ENCODE results near the gene TBX10. TPM values are rescaled to one million over a fixed set of nuclear protein-coding genes. Genes with fewer than 3 reads are reported as not detected.
A peak's percentile ranks its signal among the peaks of the same experiment; 100 is the strongest.

The TBX10 gene
- total and polyA plus RNA-seq, 4 donors: not detected

GRCh38 chr11:67648796-67649613, 9.4 kb upstream of the TBX10 start:
- no peak overlapping the region for H3K9ac ChIP-seq (ENCODE audit: insufficient read depth in 1 of 2, low read length in 2 of 2)
- peaks cover 0 to 4% (median 0%) of the 10 kb centered on the region in 3 donors for H3K27me3 ChIP-seq (ENCODE audit: control insufficient read depth in 3 of 3, insufficient read depth in 3 of 3, low read length in 2 of 3)
- no peak overlapping the region for H3K27ac ChIP-seq (ENCODE audit: low read depth in 1 of 2, low read length in 1 of 2)
- peaks cover 0 to 4% (median 0%) of the 10 kb centered on the region in 5 donors for H3K4me1 ChIP-seq (ENCODE audit: control insufficient read depth in 5 of 5, insufficient read depth in 5 of 5, low read length in 5 of 5)
- no peak overlapping the region for H3K4me3 ChIP-seq
- WGBS, 2 donors: 28 to 57% methylated on average over 12 of the region's 12 CpGs
- ATAC-seq (ENCODE audit: insufficient read depth, low FRiP score): no peak
- H3K36me3 ChIP-seq (ENCODE audit: control insufficient read depth in 4 of 4, insufficient read depth in 4 of 4, low read length in 4 of 4): no peaks in the 10 kb centered on the region
- H3K9me3 ChIP-seq (ENCODE audit: control insufficient read depth in 4 of 4, insufficient read depth in 3 of 4, low read length in 3 of 4): peaks cover 0 to 6% (median 0%) of the 10 kb centered on the region in 4 donors
- DNase-seq: no peak
- TF ChIP-seq CTCF (IDR thresholded peaks at IDR 0.05; ENCODE audit: control extremely low read depth, extremely low read depth): no peak

DNA sequence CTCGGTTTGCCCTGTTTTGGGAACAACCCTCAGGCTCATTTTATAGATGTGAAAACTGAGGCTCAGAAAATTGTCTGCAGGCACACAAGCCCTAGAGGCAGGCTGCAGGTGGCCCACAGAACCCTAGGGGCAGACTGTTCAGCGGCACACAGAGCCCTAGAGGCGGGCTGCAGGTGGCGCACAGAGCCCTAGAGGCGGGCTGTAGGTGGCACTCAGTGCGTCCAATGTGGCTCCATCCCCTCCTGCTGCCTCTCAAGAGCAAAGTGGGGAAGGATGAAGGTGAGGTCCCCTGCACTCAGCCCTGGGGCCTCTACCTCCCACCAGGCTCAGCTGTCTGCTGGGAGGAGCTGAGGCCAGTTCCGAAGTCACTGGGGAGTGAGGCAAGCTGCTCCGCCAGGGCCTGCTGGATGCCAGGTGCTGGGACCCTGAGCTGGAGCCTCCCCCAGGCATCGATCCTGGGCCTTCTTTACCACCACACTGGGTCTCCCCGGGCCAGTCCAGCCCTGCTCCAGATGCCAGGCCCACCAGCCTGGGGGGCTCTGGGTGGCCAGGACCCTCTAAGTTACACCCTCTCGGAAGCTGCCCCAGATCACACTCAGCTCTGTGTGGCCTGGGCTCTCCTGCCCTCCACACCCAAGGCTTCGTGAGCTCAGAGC, 8.7 kb upstream of the TBX10 start:
- Histone ChIP-seq H3K4me3 (no peak overlapping the region), H3K27ac (ENCODE audit: low read depth in 1 of 2, low read length in 1 of 2) (no peak overlapping the region), H3K9ac (ENCODE audit: insufficient read depth in 1 of 2, low read length in 2 of 2) (no peak overlapping the region), H3K27me3 (ENCODE audit: control insufficient read depth in 3 of 3, insufficient read depth in 3 of 3, low read length in 2 of 3) (peaks cover 0 to 4% (median 0%) of the 10 kb centered on the region in 3 donors), H3K4me1 (ENCODE audit: control insufficient read depth in 5 of 5, insufficient read depth in 5 of 5, low read length in 5 of 5) (peaks cover 0 to 4% (median 0%) of the 10 kb centered on the region in 5 donors), H3K9me3 (ENCODE audit: control insufficient read depth in 4 of 4, insufficient read depth in 3 of 4, low read length in 3 of 4) (peaks cover 0 to 7% (median 0%) of the 10 kb centered on the region in 4 donors), H3K36me3 (ENCODE audit: control insufficient read depth in 4 of 4, insufficient read depth in 4 of 4, low read length in 4 of 4) (no peaks in the 10 kb centered on the region)
- 39 to 57% methylated on average over 11 to 12 of the region's 12 CpGs for WGBS, 2 donors
- DNase-seq (peak in 1 of 3 donors; percentile 43), ATAC-seq (ENCODE audit: insufficient read depth, low FRiP score) (no peak)
- TF ChIP-seq CTCF (IDR thresholded peaks at IDR 0.05; ENCODE audit: control extremely low read depth, extremely low read depth): no peak

DNA sequence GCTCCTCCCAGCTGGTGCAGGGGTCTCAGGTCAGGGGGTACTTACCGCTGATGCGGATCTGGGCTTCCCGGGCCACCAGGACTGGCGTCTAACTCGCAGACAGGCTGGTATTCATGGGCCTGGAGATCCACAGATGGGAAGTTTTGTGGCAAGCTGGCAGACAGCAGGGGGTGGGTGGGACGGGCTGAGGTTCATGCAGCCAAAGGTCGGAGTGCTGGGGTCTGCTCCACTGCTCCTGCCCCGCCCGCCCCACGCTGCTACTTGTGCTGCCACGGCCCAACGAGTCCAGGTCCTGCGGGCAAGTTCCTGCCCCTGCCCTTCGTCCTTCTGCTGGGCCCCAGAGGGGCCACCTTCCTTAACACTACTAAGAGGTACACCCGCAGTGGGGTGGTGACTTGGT, 7.9 kb upstream of the TBX10 start:
- Histone ChIP-seq H3K9me3 (ENCODE audit: control insufficient read depth in 4 of 4, insufficient read depth in 3 of 4, low read length in 3 of 4) (peaks cover 0 to 7% (median 0%) of the 10 kb centered on the region in 4 donors), H3K27ac (ENCODE audit: low read depth in 1 of 2, low read length in 1 of 2) (no peak overlapping the region), H3K4me1 (ENCODE audit: control insufficient read depth in 5 of 5, insufficient read depth in 5 of 5, low read length in 5 of 5) (peaks cover 0 to 4% (median 0%) of the 10 kb centered on the region in 5 donors), H3K36me3 (ENCODE audit: control insufficient read depth in 4 of 4, insufficient read depth in 4 of 4, low read length in 4 of 4) (no peaks in the 10 kb centered on the region), H3K27me3 (ENCODE audit: control insufficient read depth in 3 of 3, insufficient read depth in 3 of 3, low read length in 2 of 3) (peaks cover 0 to 4% (median 0%) of the 10 kb centered on the region in 3 donors), H3K9ac (ENCODE audit: insufficient read depth in 1 of 2, low read length in 2 of 2) (no peak overlapping the region), H3K4me3 (no peak overlapping the region)
- no peak for TF ChIP-seq CTCF (IDR thresholded peaks at IDR 0.05; ENCODE audit: control extremely low read depth, extremely low read depth)
- DNase-seq (no peak), ATAC-seq (ENCODE audit: insufficient read depth, low FRiP score) (no peak)
- WGBS, 2 donors: 45 to 63% methylated on average over 15 of the region's 15 CpGs

Data from lung (tissue), 12 donors.